ENCODE measurements around the gene CMAS.
"Not testable (repeated sequence)": the region's sequence is repeated elsewhere in the genome, so short reads cannot be mapped to it uniquely, and the experiment has no call there.

The CMAS gene

DNA sequence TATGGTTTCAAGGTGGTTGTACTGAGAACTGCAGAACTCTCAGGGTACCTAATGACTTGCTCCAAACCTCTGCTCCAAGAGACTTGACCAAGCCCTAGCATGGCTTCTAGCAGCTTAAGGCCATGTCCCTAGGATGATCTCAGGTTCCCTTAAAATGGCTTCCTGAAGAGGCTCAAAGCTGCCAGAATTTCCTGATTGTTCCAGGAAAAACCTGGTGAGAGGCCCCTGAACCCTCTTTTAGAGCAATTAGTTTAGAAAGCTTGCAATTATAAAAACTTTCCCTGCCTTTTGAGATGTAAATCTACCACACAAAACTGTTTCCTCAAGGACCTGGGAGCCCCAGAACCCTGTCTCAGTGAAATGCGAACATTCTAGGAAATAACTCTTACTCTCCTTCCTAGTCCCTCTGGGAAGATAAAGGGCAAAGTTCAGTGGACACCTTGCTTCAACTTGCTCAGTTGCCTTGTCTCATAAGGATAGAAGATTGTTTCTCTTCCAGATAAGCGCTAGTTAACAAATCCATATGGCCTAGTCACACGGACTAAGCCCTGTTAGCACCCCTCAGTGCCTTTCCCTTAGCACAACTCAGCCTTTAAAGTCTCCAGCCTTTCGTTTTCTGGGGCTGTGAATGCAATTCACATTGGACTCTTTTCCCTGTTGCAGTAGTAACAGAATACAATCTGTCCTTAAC, 2.5 kb downstream of the CMAS start:
- DNase-seq: no peak

DNA sequence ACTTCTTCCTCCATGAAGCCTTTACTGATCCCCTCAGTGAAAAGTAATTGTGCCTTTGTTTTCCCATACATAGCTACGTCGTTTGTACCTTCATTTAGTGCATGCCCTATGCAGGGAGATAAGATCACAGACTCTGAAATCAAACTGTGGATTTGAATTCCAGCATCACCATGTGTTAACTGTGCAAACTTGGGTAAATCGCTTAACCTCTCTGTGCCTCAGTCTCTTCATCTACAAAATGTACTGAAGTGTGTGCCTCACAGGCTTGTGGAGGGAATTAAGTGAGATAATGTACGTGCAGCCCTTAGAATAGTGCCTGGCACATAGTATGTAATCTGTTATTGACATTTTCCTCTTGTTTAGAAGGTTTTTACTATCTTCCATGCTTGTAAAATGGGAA, 4.1 kb downstream of the CMAS start:
- no peak for DNase-seq

DNA sequence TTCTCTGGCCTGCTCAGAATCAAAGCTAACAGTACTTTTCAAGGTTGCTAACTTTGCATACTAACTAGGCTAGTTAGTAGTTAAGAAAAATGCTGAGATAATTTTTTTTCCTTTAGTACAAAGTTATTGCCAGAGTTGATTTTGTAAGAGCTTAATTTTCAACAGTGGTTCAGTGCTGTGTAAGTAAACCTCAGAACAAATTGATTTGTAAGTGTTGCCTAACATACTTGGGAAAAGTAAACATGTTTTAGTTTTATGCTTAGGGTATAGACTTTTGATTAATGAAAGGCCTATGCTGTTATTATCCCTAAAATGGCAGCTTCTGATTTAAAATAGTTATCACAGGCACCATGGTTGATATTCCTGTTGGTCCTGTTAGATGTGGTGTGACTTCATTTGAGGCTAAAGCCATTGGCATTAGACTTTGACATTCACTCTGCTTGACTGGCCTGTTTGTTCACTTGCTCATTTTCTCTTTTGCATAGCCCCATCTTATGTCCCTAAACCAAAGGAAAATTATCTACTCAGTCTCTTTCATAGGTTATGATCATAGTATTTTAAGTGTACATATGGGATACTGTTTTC, 5.2 kb downstream of the CMAS start:
- no peak for DNase-seq

DNA sequence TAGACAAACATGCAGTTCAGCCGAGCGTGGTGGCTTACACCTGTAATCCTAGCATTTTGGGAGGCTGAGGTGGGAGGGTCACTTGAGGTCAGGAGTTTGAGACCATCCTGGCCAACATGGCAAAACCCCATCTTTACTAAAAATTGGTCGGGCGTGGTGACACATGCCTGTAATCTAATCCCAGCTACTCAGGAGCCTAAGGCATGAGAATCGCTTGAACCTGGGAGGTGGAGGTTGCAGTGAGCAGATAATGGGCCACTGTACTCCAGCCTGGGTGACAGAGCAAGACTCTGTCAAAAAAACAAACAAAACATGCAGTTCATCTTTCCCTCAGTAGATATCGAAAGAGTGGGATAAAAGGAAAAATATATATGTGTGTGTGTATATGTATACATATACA, 7.0 kb downstream of the CMAS start:
- not testable (repeated sequence) for DNase-seq

DNA sequence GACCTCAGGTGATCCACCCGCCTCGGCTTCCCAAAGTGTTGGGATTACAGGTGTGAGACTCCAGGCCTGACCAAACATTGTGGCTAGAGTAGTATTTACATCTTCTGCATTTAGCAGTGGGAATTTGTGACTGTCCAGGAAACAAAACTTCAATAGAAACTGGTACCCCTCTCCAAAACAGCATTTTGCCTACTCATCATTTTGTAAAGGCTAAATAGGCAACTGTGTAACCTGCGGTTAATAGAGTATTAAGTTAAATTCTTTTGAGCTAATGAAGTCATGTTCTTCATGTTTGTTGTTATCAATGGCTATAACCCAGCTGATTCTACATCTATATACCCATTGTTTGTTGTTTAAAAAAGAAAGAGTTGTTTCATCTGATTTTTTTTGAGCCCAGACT, 8.1 kb downstream of the CMAS start:
- no peak for DNase-seq

DNA sequence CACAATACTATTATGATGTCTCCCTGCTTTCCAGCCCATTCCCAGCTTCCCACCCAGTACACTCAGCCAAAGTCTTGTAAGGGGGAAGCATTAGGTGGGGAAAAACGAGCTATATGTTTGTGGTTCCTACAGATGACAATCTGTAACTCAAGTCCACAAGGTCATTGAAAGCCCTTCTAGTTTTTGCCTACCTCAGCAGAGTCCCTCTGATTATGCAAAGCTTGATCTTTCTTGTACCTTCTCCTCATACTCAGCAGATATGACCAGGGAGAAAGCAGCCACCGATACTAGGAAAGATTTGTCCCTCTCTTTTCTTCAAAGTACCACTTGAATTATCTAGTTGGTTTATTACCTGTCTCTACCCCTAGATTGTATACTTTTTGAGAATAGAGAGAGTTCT, 10.6 kb downstream of the CMAS start:
- DNase-seq: no peak

DNA sequence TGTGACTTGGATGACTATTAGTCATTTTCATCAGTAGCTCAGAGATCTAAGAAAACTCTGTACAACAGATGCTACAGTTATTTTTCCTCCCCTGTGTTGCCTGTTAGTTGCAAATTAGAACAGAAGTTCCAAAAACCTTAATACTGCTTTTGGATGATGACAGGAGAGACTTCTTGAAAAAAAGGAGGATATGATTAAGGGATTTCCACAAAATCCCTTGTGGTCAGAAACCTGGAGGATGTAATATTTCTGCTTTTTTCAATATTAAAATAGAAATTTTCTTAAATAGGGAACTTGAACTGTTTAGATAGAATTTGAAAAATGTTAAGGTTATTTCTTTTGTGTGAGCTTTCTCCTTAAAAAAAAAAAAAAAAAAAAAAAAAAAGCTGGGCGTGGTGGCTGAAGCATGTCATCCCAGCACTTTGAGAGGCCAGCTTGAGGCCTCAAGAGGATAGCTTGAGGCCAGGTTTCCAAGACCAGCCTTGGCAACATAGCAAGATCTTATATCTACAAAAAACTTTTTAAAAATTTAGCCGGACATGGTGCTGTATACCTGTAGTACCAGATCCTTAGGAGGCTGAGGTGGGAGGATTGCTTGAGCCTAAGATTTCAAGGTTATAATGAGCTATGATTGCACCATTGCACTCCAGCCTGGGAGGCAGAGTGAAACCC, 14.1 kb downstream of the CMAS start:
- DNase-seq: no peak

DNA sequence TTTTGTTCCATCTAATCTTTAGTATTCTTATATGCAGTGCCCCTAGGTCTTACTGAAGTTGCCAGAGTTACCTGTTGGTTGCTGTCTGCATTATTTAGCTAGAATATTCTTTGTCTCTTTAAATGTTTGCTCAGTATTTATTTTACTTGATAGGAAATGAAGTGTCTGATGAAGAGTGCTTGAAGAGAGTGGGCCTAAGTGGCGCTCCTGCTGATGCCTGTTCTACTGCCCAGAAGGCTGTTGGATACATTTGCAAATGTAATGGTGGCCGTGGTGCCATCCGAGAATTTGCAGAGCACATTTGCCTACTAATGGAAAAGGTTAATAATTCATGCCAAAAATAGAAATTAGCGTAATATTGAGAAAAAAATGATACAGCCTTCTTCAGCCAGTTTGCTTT, 18.9 kb downstream of the CMAS start:
- no peak for DNase-seq

DNA sequence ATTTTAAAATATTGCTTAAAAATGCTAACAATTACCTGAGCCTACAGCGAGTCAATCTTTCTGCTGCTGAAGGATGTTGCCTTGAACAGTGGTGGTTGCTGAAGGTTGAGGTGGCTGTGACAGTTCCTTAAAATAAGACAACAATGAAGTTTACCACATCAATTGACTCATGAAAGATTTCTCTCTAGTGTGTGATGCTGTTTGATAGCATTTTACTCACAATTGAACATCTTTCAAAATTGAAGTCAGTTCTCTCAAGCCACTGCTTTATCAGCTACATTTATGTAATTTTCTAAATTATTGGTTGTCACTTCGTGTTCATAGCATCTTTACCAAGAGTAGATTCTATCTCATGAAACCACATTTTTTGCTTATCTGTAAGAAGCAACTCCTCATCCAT, 20.3 kb downstream of the CMAS start:
- DNase-seq: no peak

DNA sequence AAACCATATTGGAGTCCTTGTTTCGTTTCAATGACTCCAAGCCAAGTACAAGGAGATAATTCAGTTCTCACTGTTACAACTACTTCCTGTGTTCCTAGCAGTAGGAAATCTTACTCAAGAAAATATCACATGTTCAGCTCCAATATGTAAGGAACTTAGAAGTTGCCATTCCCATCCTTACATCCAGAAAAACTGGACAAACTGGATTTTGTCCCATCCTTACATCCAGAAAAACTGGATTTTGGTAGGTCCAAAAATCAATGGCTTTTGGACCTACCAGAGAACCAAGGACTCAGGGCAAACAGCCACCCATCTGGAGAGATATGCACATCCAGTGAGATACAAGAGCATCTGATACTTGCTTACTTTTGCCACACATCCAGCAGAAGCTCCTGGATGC, 23.8 kb downstream of the CMAS start:
- DNase-seq: no peak

DNA sequence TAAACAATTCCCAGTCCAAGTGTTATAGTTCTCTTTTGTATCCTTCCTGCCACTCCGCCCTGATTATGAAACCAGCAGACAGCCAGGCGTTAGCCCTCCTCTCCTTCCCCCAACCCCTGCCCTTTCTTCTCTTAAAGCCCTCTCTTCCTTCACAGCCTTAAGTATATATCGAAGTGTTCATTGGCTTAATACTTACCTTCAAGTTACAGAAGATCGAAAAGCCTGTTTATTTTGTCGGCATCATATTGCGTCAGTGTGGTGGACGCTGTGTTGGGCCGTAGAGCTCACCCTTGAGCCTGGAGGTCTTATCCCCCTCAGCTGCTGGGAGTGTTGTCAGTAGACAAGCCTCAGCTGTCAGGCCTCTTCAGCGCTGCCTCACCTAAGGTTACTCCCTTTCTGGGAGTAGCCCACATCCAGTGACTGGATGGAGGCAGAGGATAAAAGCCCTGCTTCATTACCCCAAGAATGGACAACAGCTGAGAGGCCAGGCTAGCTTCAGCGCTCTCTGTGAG, 36.2 kb downstream of the CMAS start:
- DNase-seq: no peak

DNA sequence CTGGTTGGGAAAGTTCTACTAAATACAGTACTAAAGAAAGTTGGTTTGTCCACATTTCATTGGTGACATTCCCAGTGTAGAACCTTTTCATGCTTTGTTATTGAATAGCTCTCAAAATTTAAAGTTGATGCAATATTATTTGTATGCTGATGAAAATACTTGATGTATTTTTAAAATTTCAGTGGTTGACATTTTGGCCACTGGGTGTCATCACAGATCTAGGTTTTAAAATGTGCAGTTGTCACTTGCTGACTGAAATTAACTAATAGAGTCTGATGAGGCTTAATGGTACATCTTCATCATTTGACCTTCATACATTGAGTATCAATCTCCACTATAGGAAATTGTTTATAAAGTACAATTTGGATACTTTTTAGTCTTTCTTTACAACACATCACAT, 37.1 kb downstream of the CMAS start:
- DNase-seq: no peak

DNA sequence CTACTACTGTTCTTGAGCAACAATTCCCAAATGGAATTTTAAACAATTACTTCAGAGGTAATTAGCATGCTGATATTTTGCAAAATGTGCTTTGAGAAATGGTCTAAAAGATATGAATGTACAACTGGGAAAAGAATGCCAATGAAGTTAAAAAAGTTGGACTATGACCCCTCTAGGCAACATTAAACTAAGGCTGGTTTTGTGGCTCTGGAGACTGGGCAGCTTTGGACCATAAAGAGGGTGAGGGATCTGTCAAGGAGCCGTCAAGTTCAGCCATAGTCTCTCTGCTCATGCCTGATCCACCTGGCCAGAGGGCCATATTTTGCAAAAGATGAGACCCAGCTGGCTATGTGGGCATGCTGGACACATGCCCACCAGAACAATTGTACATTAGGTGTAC, 38.8 kb downstream of the CMAS start:
- DNase-seq: no peak

DNA sequence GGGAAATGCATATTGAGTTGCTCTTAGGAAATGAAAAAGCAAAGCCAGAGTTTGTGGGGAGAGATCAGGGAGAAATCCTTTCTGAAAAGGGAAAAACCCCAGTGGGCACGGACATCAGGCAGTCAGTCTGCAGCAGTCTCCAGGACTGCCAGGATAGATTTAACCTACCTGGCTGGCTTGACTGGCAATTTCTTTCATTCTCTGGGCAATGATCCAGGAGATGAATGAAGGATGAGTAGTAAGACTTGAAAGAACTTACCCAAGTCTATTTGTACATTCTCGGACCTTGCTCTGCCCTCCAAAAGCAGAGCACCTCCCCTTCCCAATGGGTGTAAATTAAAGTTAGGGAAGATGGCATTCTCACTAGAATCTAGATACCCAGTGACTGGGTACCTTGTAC, 42.9 kb downstream of the CMAS start:
- no peak for DNase-seq

DNA sequence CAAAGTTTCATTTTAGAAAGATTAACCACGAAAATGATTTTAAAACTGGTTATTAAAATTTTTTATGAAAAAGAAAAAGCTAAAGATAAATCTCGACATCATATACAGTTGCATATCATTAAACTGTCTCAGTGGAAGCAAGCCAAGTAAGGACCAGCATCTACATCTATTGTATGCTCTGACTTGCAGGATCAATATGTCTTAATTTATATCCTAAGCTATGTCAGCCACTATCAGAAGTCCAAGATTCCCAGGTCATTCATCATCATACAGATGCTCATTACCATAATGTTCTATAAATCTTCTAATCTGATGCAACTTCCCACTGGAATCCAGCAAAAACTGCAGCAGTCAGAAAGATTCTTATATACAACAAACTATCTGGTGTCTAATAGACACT, 43.5 kb downstream of the CMAS start:
- no peak for DNase-seq

DNA sequence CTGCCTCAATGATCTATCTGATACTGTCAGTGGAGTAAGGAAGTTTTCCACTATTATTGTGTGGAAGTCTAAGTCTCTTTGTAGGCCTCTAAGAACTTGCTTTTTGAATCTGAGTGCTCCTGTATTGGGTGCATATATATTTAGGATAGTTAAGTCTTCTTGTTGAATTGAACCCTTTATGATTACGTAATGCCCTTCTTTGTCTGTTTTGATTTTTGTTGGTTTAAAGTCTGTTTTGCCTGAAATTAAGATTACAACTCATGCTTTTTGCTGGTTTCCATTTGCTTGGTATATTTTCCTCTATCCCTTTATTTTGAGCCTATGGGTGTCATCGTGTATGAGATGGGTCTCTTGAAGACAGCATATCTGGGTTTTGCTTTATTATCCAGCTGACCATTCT, 53.0 kb downstream of the CMAS start:
- not testable (repeated sequence) for DNase-seq

DNA sequence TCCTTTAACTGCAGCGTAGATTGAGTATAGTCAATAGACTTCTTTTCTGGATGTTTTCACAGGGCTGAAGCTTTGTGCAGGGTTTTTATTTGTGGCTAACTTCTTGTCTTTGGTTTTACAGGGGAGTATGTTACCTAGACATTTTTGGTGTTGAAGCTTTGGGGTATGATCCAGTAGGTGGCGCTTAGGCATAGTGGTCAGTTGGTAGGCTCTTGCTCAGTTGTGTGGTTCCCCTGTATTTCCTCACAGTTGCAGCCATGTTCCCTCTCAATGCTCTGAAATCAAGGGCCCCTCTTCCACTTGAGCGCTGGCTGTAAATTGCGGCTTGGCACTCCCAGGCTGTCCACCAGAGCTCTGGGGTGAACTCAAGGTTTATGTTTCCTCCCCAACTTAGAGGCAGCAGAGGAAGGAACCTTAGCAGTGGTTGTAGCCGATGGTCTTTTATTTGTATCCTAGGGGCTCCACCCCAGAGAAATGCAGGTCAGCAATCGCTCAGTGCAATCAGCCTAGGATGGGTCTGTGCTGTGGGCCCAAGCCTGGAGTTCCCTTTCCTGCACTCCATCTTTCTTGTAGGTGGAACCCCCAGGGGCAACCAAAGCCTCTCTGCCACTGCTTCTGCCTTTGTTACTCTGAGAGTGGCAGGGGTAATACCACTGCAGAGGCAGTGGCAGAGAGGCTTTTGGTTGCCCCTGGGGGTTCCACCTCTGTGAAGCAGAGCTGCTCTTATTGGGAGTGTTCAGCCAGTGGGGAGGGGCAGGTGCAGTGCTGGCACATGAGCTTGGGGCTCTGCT, 55.1 kb downstream of the CMAS start:
- DNase-seq: peak; percentile 57

DNA sequence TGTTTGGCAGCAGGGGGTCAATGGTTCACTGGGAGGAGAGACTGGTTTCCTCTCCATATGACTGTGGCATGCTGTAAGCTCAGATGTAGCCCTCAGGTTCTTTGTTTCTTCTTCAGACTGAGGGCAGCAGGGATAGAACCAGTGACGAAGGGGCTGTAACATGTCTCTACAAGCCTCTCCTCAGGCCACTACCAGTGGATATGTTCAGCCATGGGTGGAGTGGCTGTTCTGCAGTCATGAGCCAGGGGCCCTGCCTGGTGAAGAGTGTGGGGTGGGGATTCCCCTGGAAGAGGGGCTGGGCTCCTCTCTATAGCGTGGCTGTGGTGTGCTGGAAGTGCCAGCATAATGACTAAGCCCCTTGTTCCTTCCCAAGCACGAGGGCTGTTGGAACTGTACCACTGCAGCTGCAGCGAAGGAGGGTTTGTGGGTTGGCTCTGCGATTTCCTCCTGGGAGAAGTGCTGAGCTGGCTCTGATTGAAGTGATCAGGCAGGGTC, 55.8 kb downstream of the CMAS start:
- DNase-seq: peak; percentile 58

DNA sequence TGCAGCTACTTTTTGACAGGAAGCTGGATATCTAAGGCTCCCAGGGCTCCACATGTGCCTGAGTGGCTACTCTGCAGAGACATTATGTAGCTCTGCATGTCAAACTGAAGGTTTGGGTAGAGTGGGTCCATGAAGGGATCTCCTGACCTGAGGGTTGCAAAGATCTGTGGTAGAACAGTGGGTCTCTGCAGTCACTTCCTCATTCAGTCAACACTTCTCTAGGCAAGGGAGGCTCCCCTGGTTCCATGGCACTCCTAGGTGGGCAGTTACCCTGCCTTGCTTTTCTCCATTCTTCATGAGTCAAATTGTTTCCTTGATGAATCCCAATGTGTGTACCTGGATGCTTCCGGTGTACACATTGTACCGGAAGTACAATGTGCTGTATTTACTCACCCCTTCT, 57.4 kb downstream of the CMAS start:
- no peak for DNase-seq

DNA sequence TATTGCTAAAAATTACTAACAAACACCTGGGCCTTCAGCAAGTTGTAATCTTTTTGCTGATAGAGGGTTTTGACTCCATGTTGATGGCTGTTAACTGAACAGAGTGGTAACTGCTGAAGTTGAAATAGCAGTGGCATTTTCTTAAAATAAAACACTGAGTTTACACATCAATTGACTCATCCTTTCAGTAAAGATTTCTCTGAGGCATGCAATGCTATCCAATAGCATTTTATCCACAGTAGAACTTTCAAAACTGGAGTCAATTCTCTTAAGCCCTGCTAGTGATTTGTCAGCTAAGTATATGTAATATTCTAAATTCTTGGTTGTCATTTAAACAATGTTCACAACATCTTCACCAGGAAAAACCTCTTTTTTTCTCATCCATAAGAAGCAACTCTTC, 59.5 kb downstream of the CMAS start:
- DNase-seq: no peak

DNA sequence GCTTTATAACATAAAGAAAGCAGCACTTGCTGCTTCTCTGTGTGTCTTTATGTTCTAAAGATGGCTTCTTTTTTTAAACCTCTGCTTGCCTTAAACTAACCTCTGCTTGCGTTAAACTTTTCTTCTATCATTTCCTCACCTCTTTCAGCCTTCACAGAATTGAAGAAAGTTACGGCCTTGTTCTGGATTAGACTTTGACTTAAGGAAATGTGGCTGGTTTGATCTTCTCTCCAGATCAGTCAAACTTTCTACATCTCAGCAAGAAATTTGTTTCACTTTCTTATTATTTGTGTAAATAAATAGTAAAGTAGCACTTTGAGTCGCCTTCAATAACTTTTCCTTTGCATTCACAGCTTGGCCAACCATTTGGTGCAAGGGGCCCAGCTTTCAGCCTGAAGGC, 64.2 kb downstream of the CMAS start:
- no peak for DNase-seq
